ENCODE results near the gene TRAF6.

Gene TRAF6

DNA sequence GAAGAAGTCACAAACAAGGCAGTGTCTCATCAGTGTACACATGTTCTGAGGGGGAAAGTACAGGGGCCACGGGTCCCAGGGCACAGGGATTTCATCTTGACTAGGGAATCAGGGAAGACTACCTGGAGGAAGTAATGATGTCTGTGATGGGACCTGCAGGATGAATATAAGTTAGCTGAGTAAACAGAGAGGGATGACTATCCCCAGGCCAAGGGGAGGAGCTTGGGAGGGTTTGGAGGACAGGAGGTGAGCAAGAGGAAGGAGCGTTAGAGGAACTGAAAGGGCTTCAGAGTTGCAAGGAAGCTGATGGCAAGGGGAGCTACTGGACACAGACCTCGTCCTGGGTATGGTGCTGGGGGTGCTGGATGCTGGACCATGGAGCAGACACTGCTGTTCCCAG is 56.4 kb downstream of the TRAF6 start:
- DNase-seq (ENCODE audit: low read depth), result no peak
- TF ChIP-seq, protein P1, sequence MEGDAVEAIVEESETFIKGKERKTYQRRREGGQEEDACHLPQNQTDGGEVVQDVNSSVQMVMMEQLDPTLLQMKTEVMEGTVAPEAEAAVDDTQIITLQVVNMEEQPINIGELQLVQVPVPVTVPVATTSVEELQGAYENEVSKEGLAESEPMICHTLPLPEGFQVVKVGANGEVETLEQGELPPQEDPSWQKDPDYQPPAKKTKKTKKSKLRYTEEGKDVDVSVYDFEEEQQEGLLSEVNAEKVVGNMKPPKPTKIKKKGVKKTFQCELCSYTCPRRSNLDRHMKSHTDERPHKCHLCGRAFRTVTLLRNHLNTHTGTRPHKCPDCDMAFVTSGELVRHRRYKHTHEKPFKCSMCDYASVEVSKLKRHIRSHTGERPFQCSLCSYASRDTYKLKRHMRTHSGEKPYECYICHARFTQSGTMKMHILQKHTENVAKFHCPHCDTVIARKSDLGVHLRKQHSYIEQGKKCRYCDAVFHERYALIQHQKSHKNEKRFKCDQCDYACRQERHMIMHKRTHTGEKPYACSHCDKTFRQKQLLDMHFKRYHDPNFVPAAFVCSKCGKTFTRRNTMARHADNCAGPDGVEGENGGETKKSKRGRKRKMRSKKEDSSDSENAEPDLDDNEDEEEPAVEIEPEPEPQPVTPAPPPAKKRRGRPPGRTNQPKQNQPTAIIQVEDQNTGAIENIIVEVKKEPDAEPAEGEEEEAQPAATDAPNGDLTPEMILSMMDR (IDR thresholded peaks at IDR 0.05; ENCODE audit: low read depth, low read length, missing control alignments), result no peak
- no peak overlapping the region for H3K4me3 ChIP-seq (ENCODE audit: low read depth, low read length)

DNA sequence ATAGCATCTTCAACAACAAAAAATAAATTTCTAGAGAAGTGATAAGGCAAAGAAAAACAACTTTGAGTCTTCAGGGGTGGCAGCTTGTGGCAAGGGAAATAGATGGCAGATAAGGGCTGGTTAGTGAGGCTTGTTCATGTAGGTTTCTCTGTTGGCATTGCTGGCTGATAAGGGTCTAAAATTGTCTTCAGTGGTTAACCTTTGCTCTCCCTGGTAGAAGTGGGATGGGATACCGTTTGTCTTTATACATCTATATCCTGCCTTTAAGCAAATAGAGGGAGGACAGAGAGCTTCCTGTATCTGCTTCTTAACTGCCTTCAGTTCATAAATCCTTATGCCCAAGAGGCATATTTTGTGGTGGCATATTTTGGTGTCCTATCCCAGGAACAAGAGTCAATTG is 57.1 kb downstream of the TRAF6 start:
- TF ChIP-seq, protein P1 (IDR thresholded peaks at IDR 0.05; ENCODE audit: low read depth, low read length, missing control alignments), result no peak
- no peak for DNase-seq (ENCODE audit: low read depth)
- no peak overlapping the region for H3K4me3 ChIP-seq (ENCODE audit: low read depth, low read length)

DNA sequence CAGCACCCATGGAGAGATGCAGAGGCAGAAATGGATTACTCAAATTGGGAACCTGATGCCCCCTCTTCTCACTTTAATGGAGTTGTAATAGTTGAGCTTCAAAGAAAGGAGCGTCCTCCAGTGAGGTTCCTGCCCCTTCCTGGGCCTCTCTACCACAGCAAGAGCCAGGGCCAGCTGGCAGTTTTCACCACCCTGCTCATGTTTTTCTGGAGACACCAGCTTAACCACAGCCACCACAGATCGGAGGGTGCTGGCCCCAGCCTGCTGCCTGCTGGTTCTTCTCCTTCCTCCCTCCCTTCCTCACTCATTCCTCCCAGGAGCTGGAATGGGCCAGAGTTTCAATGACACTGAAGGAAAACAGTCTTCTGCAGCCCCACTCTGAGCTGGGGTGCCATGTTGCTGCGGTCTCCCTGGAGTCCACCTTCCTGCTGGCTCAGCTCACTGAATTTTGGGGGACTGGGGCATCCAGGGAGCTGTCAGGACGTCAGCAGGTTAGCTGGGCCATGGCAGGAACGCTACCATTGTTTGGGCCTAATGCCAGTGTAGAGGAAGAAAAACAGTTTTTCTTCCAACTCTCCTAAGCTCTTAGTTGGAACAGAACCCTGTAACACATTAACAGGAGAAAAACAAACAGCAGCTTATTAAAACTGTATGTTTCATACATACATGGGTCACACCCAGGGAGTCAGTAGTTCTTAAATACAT is 57.7 kb downstream of the TRAF6 start:
- no peak for DNase-seq (ENCODE audit: low read depth)
- no peak overlapping the region for H3K4me3 ChIP-seq (ENCODE audit: low read depth, low read length)
- TF ChIP-seq, protein P1 (IDR thresholded peaks at IDR 0.05; ENCODE audit: low read depth, low read length, missing control alignments), result no peak

DNA sequence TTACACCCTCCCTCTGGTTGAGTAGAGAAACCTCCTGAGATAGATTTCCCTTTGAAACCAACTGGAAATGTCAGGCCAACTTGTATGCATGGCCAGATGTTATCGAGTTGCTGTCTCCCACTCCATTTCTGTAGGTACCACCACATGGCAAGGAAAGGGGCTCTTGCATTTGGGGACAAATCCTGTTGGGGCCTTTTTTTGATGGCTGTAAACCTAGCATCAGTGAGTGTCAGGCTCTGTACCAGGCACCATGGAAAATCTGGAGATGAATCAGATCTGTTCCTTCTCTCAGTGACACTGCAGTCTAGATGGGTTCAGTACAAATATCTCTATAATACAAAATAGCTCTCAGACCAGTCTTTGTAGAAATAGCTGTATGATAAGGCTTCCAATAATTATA is 58.4 kb downstream of the TRAF6 start:
- TF ChIP-seq, protein P1 (IDR thresholded peaks at IDR 0.05; ENCODE audit: low read depth, low read length, missing control alignments), result no peak
- no peak for DNase-seq (ENCODE audit: low read depth)
- H3K4me3 ChIP-seq (ENCODE audit: low read depth, low read length), result no peak overlapping the region

DNA sequence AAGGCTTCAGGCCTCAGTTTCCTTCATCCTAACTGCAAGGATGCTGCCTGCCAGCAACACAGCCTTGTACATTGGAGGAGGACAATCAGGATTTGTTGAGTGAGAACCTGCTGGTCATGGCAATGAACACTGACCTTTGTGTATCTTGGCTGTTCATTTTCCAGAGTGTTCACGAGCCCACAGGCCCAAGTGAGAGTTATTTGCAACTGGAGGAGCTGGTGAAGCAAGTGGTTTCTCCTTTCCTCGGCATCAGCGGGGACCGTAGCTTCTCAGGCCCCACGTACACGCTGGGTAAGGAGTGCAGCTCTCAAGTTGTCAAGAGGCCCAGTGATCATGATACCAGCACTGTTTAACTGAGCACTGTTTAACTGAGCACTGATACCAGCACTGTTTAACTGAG is 59.0 kb downstream of the TRAF6 start:
- no peak for DNase-seq (ENCODE audit: low read depth)
- no peak overlapping the region for H3K4me3 ChIP-seq (ENCODE audit: low read depth, low read length)
- TF ChIP-seq, protein P1 (IDR thresholded peaks at IDR 0.05; ENCODE audit: low read depth, low read length, missing control alignments), result no peak

DNA sequence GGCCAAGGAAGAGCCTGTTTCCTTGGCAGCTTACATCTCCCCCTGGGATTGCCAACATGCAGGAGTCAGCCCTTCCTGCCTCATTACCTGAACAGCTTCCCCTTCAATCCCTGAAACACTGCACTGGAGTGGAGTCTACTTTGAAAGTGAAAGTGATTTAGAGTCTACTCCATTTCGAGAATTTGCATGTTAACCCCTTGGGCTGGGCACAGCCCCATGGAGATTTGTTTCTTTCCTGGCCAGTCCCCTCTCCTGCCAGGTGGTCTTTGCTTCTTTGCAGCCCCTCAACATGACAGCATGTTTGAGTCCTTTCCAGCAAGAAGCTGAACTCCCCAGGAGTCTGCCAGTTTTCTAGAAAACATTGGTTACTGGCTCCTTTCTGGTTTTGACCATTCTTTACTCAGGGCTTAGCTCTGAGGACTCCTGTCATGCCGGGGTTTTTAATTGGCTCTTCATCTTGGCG is 59.9 kb downstream of the TRAF6 start:
- DNase-seq (ENCODE audit: low read depth), result no peak
- peak overlapping the region; percentile 8; the same call in 1 of the 2 replicates for H3K4me3 ChIP-seq (ENCODE audit: low read depth, low read length)
- TF ChIP-seq, protein P1 (IDR thresholded peaks at IDR 0.05; ENCODE audit: low read depth, low read length, missing control alignments), result no peak

DNA sequence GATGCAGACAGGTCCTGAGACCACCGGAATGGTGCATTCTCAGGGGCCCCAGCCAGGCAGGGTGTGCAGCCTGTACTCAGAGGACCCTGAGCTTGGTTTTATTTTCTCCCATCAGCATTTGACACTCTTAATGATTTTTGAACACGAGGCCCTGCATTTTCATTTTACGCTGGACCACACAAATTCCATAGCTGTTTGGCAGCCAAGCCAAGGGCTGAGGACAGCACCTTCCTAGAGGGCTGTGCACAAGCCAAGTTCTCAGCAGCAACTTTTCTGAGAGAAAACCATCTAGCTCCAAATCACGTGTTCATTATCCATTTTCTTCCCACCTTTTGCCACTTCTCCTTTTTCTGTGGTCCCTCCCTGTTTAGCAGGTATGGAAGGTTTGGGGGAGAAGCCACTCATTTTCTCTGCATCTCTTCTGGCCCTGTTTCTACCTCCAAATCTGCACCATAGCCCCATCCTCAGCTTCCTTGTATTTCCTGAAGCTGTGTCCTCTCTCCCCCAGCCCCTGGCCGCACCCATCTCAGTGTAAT is 60.4 kb downstream of the TRAF6 start:
- TF ChIP-seq, protein P1 (IDR thresholded peaks at IDR 0.05; ENCODE audit: low read depth, low read length, missing control alignments), result no peak
- H3K4me3 ChIP-seq (ENCODE audit: low read depth, low read length), result peak overlapping the region; percentile 8; the same call in 1 of the 2 replicates
- no peak for DNase-seq (ENCODE audit: low read depth)
